CD4-positive, alpha-beta T cell treated with Interferon gamma for 1 hour (primary cell): Measurements from ENCODE around the gene MSI2.

Source experiments
- DNase-seq: peaks from one replicate; pipeline ENCODE4 v3.0.0-alpha.2; 2020

The MSI2 gene

DNA sequence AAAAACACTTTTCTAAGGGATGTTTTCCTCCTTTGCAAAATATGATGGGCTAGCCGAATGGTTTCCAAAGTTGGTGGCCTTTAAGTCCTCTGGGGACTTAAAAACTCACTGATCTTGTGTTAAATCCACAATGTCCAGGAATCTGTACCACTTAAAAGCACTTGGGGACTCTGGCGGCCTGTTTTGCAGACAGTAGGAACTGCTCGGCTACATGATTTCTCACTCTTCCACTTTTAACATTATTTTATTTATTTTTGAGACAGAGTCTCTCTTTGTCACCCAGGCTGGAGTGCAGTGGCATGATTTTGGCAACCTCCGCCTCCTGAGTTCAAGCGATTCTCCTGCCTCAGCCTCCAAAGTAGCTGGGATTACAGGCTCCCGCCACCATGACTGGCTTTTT, 9.1 kb upstream of the MSI2 start:
- no peak for DNase-seq

GRCh38 chr17:57247913-57248312, 8.4 kb upstream of the MSI2 start:
- no peak for DNase-seq

GRCh38 chr17:57249520-57249919, 6.8 kb upstream of the MSI2 start:
- DNase-seq = no peak

- DNase-seq = no peak
These were observed 5.0 kb upstream of the MSI2 start for GRCh38 chr17:57251211-57251787.

DNA sequence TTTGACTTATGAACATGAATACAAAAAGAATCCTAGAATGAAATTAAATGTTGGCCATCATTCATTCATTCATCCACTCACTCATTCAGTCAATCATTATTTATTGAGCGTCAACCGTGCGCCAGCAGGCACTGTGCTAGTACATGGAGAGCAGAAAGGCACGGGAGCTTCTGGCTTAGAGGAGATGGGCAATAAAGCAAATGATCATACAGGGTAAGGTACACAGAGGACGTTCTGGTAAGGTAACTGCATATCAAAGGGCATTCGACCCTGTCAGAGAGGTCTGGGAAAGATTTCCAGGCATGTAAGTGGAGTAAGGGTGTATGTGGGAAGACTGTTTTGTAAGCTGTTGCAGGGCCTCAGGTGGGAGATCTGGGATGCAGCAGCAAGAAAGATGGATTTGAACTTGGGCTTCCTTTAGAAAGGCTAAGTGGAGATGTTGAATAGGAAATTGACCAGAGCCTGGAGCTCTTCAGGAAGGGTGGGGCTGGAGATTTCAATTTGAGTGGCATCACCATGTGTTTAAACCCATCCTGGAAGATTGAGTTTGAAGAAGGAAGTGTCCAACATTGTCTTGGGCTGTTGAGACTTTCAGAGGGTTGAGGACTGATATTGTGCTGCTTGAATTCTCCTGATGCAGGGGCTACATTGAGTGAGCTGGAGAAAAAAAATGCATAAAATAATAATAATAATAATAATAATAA, 2.8 kb upstream of the MSI2 start:
- DNase-seq = no peak

DNA sequence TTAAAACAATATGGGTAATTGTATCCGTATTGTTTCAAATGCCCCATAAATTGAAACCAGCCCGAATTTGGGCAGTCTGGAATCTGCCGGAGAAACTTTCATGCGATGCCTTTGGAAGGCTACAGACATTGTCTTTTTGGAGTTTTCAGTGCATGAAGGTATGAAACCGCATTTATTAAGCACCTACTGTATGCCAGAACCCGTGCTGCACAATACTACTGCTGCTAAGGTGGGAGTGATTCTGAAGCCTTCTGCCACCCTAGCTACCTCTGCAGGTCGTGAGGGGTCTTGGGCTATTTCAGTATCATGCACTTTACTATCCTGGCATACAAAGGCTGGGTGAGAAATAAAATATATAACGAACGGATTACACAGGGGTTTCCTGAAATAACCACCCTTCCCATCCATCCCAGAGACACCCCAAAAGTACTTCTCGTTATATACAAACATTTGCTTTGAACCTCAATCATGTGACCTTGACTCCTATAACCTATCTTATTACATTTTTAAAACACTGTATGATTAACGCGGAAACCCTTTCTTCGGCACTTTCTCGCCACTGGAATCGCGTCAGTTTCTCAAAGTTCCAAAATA, 1.0 kb upstream of the MSI2 start:
- no peak for DNase-seq

DNA sequence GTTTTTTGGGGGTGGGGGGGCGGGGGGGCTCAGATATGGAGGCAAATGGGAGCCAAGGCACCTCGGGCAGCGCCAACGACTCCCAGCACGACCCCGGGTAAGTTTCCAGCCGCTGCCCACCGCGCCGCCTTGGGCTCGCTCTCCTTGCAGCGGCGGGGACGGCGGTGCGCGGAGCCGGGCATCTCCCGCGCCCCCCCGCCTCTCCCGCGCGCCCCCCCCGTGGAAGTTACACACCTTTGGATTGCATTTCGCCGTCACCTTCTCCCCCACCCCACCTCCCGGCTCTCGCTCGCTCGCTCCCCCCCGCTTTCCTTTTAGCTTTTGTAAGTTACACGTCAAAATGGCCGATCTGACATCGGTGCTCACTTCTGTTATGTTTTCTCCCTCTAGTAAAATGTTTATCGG, 387 bp downstream of the MSI2 start:
- DNase-seq = peak; percentile 22

GRCh38 chr17:57257195-57257894, 1.0 kb downstream of the MSI2 start:
- peak; percentile 9 for DNase-seq

GRCh38 chr17:57257895-57258851, 1.9 kb downstream of the MSI2 start:
- no peak for DNase-seq

GRCh38 chr17:57259306-57259705, 3.0 kb downstream of the MSI2 start:
- DNase-seq = no peak

- no peak for DNase-seq
These were observed 3.5 kb downstream of the MSI2 start for GRCh38 chr17:57259817-57260216.

DNA sequence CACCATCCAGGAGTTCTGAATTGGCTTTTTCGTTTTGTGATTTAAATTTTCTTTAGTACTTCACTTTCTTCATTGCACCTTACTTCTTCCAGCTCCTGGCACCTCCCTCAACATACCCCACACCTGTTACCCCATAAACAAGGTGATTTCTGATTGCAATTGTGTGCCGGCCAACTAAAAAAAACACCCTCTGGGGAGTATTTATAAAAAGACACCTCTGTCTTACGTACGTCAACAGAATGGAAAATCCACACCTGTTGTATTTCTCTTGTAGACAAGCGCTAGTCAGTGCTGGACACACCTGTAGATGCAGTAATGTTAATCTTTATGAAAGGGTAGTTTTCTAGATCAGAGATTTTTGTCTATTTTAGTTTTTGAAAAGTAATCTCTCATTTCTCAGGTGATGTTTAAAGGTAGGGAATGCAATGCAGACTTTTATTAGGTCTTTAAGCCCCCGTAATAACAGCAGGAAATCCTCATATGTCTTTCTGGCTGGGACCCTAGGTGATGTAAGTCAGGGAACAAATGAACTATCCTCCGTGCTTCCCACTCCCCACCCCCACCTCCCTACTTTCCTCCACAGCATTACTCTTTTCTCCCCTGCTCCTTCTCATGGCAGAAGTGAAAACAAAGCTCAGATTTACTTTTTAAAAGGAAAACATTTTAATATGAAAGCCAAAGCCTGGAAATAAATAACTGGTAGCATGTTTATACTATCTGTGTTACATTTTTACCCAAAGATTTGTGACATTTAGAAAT, 4.2 kb downstream of the MSI2 start:
- DNase-seq = no peak

DNA sequence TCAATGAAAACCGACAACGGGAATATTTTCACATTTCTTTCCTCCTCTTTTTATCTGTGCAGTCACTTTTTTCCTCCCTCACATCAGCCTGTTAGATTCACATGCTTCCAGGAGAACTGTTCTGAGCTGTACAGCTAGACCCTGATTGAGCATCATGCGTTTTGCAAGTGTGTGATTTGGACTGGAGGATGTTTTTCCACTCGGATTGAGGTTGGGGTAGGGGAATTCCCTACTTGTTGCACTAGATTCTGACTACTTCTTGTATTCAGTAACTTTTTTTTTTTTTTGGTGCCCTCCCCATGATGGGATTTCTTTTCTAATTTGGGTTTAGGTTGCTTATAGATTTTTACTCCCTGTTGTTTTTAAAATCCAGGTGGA, 4.8 kb downstream of the MSI2 start:
- no peak for DNase-seq

DNA sequence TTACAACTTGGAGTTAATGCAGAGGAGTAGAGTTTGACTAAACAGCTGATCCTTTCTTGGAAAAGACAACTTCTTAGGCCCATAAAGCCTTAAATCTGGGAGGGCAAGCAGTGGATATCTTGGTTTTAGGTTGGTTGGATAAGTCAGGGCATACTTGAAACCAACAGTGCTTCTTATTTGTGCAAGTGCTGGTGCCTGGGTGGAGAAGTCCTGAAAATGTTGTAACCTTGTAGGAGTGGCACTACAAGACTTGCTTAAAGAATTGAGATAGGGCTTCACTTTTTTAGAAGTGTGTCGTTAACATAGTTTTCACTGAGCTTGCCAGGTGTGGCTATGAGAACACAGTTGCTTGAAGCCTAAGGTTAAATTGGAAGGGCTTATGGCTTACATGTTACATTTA, 6.2 kb downstream of the MSI2 start:
- DNase-seq = no peak

- no peak for DNase-seq
These were observed 7.9 kb downstream of the MSI2 start for GRCh38 chr17:57264250-57264649.

GRCh38 chr17:57264776-57265175, 8.5 kb downstream of the MSI2 start:
- DNase-seq = no peak

DNA sequence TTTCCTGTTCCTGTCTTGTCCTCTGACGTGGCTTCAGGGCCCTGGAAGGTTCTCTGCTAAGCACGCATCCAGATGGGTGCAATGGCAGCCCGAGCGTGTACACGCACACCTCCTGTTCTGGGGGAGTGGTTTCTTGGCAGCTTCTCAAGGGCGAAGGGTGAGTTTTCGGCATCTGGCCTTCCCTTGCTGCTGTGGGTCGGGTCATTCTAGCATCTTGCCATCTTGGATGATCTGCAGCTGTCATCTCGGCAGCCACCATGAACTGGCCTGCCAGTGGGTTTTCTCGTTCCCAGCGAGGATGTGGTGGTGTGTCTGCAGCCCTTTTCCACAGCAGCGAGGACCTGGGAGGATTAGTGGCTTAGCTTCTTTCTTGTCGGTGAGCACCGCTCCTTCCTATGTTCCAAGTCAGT, 10.6 kb downstream of the MSI2 start:
- DNase-seq = no peak

- DNase-seq = no peak
These were observed 11.9 kb downstream of the MSI2 start for GRCh38 chr17:57268181-57268580.

- DNase-seq = no peak
These were observed 12.7 kb downstream of the MSI2 start for GRCh38 chr17:57269052-57269451.

GRCh38 chr17:57269598-57270255, 13.4 kb downstream of the MSI2 start:
- DNase-seq = no peak

- DNase-seq = no peak
These were observed 14.5 kb downstream of the MSI2 start for GRCh38 chr17:57270801-57271245.
